ENCODE results near the gene TIPRL. TPM values are rescaled to one million over a fixed set of nuclear protein-coding genes. Genes with fewer than 3 reads are reported as not detected.

Gene TIPRL
- total RNA-seq, 2 donors from 2014 or later = 29.3 to 30.9 TPM

- Histone ChIP-seq H3K27ac (ENCODE audit: low read depth, low read length) (no peak overlapping the region), H3K36me3 (ENCODE audit: control insufficient read depth, insufficient read depth, low read length) (peaks cover 55% of the 10 kb centered on the region), H3K4me3 (ENCODE audit: low read length) (no peak overlapping the region), H3K27me3 (ENCODE audit: control insufficient read depth, insufficient read depth, low read length, poor library complexity, severe bottlenecking) (no peaks in the 10 kb centered on the region), H3K4me1 (ENCODE audit: control insufficient read depth, insufficient read depth, low read length) (no peaks in the 10 kb centered on the region), H3K9me3 (ENCODE audit: control insufficient read depth, low read length) (no peaks in the 10 kb centered on the region), H3K9ac (ENCODE audit: extremely low read depth, low read length, poor library complexity, severe bottlenecking) (no peak overlapping the region)
- Mint-ChIP-seq H3K27me3 (ENCODE audit: insufficient read depth) (no peaks in the 10 kb centered on the region), H3K9me3 (peaks cover 4% of the 10 kb centered on the region), H3K4me3 (no peak overlapping the region), H3K27ac (no peak overlapping the region), H3K4me1 (peaks cover 16% of the 10 kb centered on the region), H3K36me3 (ENCODE audit: low read depth) (peaks cover 52% of the 10 kb centered on the region)
- DNase-seq = no peak
- no peak for TF ChIP-seq CTCF (conservative IDR thresholded peaks at IDR 0.05)
These were observed 8.4 kb downstream of the TIPRL start for GRCh38 chr1:168187177-168187576.

GRCh38 chr1:168190403-168190802 is 11.6 kb downstream of the TIPRL start:
- H3K27ac Mint-ChIP-seq = no peak overlapping the region
- no peaks in the 10 kb centered on the region for H3K27me3 Mint-ChIP-seq (ENCODE audit: insufficient read depth)
- peaks cover 7% of the 10 kb centered on the region for H3K4me1 Mint-ChIP-seq

GRCh38 chr1:168195199-168196135 is 16.7 kb downstream of the TIPRL start:
- H3K4me1 Mint-ChIP-seq = peaks cover 8% of the 10 kb centered on the region
- no peaks in the 10 kb centered on the region for H3K9me3 ChIP-seq (ENCODE audit: control insufficient read depth, low read length)
- H3K27ac ChIP-seq (ENCODE audit: low read depth, low read length) = no peak overlapping the region
- no peak for TF ChIP-seq CTCF (conservative IDR thresholded peaks at IDR 0.05)
- H3K9ac ChIP-seq (ENCODE audit: extremely low read depth, low read length, poor library complexity, severe bottlenecking) = no peak overlapping the region
- H3K27me3 Mint-ChIP-seq (ENCODE audit: insufficient read depth) = no peaks in the 10 kb centered on the region
- H3K27ac Mint-ChIP-seq = no peak overlapping the region
- peaks cover 51% of the 10 kb centered on the region for H3K36me3 Mint-ChIP-seq (ENCODE audit: low read depth)
- H3K4me1 ChIP-seq (ENCODE audit: control insufficient read depth, insufficient read depth, low read length) = peaks cover 2% of the 10 kb centered on the region
- no peaks in the 10 kb centered on the region for H3K27me3 ChIP-seq (ENCODE audit: control insufficient read depth, insufficient read depth, low read length, poor library complexity, severe bottlenecking)
- H3K4me3 ChIP-seq (ENCODE audit: low read length) = no peak overlapping the region
- no peak overlapping the region for H3K4me3 Mint-ChIP-seq
- peak; percentile 49 for DNase-seq
- peaks cover 61% of the 10 kb centered on the region for H3K36me3 ChIP-seq (ENCODE audit: control insufficient read depth, insufficient read depth, low read length)
- WGBS, 2 experiments (ENCODE audit: insufficient coverage in 1 of 2, insufficient read length in 1 of 2) = 93% methylated on average over 4 of the region's 4 CpGs; no CpG with 5 or more reads in 1 of the 2 experiments
- H3K9me3 Mint-ChIP-seq = peaks cover 4% of the 10 kb centered on the region

More at GRCh38 chr1:168190403-168190802, 11.6 kb downstream of the TIPRL start:
- no peak overlapping the region for H3K27ac ChIP-seq (ENCODE audit: low read depth, low read length)
- H3K9ac ChIP-seq (ENCODE audit: extremely low read depth, low read length, poor library complexity, severe bottlenecking) = no peak overlapping the region
- no peaks in the 10 kb centered on the region for H3K4me1 ChIP-seq (ENCODE audit: control insufficient read depth, insufficient read depth, low read length)
- DNase-seq = no peak
- peaks cover 61% of the 10 kb centered on the region for H3K36me3 Mint-ChIP-seq (ENCODE audit: low read depth)
- no peak for TF ChIP-seq CTCF (conservative IDR thresholded peaks at IDR 0.05)
- no peak overlapping the region for H3K4me3 ChIP-seq (ENCODE audit: low read length)
- WGBS, 2 experiments (ENCODE audit: insufficient coverage in 1 of 2, insufficient read length in 1 of 2) = 92% methylated on average over 2 of the region's 2 CpGs; no CpG with 5 or more reads in 1 of the 2 experiments
- no peaks in the 10 kb centered on the region for H3K27me3 ChIP-seq (ENCODE audit: control insufficient read depth, insufficient read depth, low read length, poor library complexity, severe bottlenecking)
- no peaks in the 10 kb centered on the region for H3K9me3 ChIP-seq (ENCODE audit: control insufficient read depth, low read length)
- peaks cover 4% of the 10 kb centered on the region for H3K9me3 Mint-ChIP-seq
- H3K36me3 ChIP-seq (ENCODE audit: control insufficient read depth, insufficient read depth, low read length) = peaks cover 66% of the 10 kb centered on the region
- H3K4me3 Mint-ChIP-seq = no peak overlapping the region

Measured in endodermal cell (in vitro differentiated cells).